ENCODE results near the gene ADAMTS17. TPM values are rescaled to one million over a fixed set of nuclear protein-coding genes. Genes with fewer than 3 reads are reported as not detected.

Gene ADAMTS17
- total and polyA plus RNA-seq, 4 donors, result 0.28 to 46.9 (median 9.1) TPM

DNA sequence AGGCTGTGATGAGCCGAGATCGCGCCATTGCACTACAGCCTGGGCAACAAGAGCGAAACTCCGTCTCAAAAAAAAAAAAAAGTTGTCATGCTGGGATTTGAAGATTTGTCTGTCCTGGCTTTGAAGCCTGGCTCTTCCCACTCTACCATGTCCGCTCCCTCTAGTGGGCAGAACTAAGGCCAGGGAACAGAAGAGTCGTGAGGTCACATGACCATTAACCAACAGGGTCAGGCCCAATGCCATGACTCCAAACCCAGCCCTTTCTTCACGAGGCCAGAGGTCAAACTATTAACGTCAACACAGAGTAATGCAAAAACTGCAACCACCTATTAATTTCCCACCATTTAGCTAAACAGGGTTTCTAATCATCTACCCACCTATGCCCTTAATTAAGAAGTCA is 212.1 kb downstream of the ADAMTS17 start:
- Histone ChIP-seq H3K27me3 (ENCODE audit: control insufficient read depth in 4 of 4, insufficient read depth in 4 of 4, low read length in 3 of 4) (no peaks in the 10 kb centered on the region), H3K9ac (ENCODE audit: low read depth in 1 of 2, low read length in 2 of 2) (no peak overlapping the region), H3K4me3 (ENCODE audit: low read depth in 1 of 3, low read length in 3 of 3) (no peak overlapping the region), H3K36me3 (ENCODE audit: control insufficient read depth in 4 of 4, insufficient read depth in 3 of 4, low read depth in 1 of 4, low read length in 3 of 4) (peaks cover 0 to 3% (median 0%) of the 10 kb centered on the region in 4 donors), H3K4me1 (ENCODE audit: control insufficient read depth in 4 of 4, insufficient read depth in 4 of 4, low read length in 3 of 4) (peaks cover 1 to 13% (median 13%) of the 10 kb centered on the region in 4 donors), H3K27ac (ENCODE audit: low read depth in 1 of 2, low read length in 2 of 2) (no peak overlapping the region), H3K9me3 (ENCODE audit: control insufficient read depth in 4 of 4, low read length in 3 of 4) (no peaks in the 10 kb centered on the region)
- 72% methylated on average over 9 of the region's 9 CpGs for WGBS
- TF ChIP-seq RAD21 (IDR thresholded peaks at IDR 0.05) (peak in 1 of 2 donors; percentile 26), FOXA1 (IDR thresholded peaks at IDR 0.05) (no peak), NR2F2 (IDR thresholded peaks at IDR 0.05) (peak; percentile 32), HNF4A (conservative IDR thresholded peaks at IDR 0.05) (peak in 1 of 2 donors; percentile 8), TAF1 (conservative IDR thresholded peaks at IDR 0.05) (no peak), RXRA (IDR thresholded peaks at IDR 0.05) (no peak), JUND (IDR thresholded peaks at IDR 0.05) (no peak), EGR1 (IDR thresholded peaks at IDR 0.05; ENCODE audit: low read depth in 2 of 2) (no peak), SP1 (IDR thresholded peaks at IDR 0.05) (no peak), FOXA2 (IDR thresholded peaks at IDR 0.05) (no peak), GABPA (IDR thresholded peaks at IDR 0.05 in 1 of 2, conservative IDR thresholded peaks at IDR 0.05 in 1 of 2) (no peak), HNF4G (IDR thresholded peaks at IDR 0.05) (no peak), YY1 (IDR thresholded peaks at IDR 0.05) (no peak)
- TF ChIP-seq, protein P1, sequence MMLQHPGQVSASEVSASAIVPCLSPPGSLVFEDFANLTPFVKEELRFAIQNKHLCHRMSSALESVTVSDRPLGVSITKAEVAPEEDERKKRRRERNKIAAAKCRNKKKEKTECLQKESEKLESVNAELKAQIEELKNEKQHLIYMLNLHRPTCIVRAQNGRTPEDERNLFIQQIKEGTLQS (IDR thresholded peaks at IDR 0.05), result no peak
- TF ChIP-seq, protein P2, sequence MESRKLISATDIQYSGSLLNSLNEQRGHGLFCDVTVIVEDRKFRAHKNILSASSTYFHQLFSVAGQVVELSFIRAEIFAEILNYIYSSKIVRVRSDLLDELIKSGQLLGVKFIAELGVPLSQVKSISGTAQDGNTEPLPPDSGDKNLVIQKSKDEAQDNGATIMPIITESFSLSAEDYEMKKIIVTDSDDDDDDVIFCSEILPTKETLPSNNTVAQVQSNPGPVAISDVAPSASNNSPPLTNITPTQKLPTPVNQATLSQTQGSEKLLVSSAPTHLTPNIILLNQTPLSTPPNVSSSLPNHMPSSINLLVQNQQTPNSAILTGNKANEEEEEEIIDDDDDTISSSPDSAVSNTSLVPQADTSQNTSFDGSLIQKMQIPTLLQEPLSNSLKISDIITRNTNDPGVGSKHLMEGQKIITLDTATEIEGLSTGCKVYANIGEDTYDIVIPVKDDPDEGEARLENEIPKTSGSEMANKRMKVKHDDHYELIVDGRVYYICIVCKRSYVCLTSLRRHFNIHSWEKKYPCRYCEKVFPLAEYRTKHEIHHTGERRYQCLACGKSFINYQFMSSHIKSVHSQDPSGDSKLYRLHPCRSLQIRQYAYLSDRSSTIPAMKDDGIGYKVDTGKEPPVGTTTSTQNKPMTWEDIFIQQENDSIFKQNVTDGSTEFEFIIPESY (IDR thresholded peaks at IDR 0.05), result no peak
- TF ChIP-seq, protein P3, sequence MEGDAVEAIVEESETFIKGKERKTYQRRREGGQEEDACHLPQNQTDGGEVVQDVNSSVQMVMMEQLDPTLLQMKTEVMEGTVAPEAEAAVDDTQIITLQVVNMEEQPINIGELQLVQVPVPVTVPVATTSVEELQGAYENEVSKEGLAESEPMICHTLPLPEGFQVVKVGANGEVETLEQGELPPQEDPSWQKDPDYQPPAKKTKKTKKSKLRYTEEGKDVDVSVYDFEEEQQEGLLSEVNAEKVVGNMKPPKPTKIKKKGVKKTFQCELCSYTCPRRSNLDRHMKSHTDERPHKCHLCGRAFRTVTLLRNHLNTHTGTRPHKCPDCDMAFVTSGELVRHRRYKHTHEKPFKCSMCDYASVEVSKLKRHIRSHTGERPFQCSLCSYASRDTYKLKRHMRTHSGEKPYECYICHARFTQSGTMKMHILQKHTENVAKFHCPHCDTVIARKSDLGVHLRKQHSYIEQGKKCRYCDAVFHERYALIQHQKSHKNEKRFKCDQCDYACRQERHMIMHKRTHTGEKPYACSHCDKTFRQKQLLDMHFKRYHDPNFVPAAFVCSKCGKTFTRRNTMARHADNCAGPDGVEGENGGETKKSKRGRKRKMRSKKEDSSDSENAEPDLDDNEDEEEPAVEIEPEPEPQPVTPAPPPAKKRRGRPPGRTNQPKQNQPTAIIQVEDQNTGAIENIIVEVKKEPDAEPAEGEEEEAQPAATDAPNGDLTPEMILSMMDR (IDR thresholded peaks at IDR 0.05; ENCODE audit: low read depth, low read length, missing input control), result no peak
- TF ChIP-seq, protein P4, sequence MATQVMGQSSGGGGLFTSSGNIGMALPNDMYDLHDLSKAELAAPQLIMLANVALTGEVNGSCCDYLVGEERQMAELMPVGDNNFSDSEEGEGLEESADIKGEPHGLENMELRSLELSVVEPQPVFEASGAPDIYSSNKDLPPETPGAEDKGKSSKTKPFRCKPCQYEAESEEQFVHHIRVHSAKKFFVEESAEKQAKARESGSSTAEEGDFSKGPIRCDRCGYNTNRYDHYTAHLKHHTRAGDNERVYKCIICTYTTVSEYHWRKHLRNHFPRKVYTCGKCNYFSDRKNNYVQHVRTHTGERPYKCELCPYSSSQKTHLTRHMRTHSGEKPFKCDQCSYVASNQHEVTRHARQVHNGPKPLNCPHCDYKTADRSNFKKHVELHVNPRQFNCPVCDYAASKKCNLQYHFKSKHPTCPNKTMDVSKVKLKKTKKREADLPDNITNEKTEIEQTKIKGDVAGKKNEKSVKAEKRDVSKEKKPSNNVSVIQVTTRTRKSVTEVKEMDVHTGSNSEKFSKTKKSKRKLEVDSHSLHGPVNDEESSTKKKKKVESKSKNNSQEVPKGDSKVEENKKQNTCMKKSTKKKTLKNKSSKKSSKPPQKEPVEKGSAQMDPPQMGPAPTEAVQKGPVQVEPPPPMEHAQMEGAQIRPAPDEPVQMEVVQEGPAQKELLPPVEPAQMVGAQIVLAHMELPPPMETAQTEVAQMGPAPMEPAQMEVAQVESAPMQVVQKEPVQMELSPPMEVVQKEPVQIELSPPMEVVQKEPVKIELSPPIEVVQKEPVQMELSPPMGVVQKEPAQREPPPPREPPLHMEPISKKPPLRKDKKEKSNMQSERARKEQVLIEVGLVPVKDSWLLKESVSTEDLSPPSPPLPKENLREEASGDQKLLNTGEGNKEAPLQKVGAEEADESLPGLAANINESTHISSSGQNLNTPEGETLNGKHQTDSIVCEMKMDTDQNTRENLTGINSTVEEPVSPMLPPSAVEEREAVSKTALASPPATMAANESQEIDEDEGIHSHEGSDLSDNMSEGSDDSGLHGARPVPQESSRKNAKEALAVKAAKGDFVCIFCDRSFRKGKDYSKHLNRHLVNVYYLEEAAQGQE (IDR thresholded peaks at IDR 0.05), result no peak
- TF ChIP-seq, protein P5, sequence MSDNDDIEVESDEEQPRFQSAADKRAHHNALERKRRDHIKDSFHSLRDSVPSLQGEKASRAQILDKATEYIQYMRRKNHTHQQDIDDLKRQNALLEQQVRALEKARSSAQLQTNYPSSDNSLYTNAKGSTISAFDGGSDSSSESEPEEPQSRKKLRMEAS (IDR thresholded peaks at IDR 0.05), result no peak
- DNase-seq (ENCODE audit: low spot score), result no peak
